HG02623 (cell line): Measurements from ENCODE around the gene ARMCX5.

Source experiments
- ATAC-seq: cut with Tn5 transposase; IDR thresholded peaks from one replicate; pipeline ENCODE4 v1.9.1; 2021; ENCODE audit warnings: moderate library complexity; ENCODE audit not compliant: unreplicated experiment

The ARMCX5 gene

DNA sequence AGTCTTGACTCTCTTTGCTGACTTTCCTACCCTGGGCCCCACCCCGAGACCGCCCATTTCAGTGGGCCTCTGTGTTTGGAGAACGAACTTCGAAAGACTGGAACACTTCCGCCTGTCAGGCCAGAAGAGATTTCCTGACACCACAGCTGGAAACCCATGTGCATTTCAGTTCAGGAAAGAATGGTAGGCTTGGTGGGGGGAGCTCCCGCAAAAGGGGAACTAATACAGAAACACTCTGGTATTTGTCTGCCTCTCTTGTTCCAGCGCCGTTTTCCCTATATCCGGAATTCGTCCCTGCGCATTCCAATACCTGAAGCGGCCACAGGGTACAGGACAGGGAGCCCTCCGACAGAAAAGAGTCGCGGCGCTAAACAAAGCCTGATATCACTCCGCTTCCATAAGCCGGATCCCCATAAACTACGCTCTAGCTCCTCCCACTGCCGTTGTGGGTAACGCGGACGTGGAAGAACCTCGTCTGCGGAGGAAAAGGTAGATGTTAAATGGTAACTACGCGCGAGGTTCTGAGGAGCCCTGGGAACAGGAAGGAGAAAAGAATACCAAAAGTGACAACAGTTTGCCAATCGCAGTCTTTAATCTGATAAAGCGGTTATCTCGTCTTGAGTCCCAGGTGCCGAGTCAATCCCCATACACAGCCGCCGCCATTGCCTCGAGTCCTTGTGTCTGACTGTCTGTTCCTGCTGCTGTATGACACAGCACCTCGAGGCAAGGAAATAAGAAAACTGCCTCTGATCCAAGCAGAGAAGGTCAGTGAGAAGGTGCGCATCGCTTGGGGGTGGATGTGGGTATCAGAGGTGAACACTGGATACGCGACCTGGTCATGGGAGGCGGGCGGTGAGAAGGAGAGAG is at the start of gene ARMCX5:
Gene ARMCX5 (plus strand): TSS at position 432 of the 867 bp plus-strand sequence. CDS start 2,627 bp downstream, outside the sequence.
- peak; percentile 92 for ATAC-seq

DNA sequence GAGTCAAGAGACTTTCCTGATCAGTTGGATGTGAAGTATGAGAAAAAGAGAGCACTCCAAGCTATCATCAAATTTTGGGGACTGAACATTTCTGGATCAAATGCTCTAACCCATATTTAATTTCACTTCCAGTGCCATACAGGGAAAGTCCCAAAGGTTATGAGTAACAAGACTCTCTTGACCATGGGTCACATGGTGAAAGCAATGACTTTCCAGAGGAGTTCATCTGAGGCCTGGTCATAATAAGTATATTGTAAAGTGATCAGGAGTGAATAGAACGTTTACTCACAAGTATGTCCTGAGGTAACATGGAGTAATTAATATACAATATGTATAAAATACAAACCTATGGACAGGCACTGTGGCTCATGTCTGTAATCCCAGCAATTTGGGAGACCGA is 40.7 kb upstream of the ARMCX5 start:
- no peak for ATAC-seq

DNA sequence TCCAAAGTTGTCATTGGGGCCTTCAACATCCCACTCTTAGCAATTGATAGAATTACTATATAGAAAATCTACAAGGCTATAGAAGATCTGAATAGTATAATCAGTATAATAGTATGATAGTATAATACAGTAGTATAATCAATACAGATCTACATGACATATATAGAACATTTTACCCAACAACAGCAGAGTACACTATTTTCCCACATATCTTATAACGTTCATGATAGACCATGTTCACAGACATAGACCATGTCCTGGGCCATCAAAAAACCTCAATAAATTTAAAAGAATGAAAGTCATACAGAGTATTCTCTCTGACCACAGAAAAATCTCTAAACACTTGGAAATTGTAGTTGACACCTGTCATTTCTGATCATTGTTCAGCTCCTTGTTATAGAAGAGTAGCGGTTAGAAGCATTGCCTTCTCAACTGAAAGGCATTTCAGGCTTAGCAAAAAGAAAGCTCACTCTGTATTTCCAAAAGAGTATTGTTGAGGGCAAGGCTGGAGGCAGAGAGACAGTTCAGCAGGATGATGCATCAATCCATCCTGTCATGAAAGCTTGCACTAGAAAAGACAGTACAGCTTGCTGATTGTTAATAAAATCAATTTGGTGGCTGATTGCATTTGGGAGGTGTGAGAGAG is 38.8 kb upstream of the ARMCX5 start:
- no peak for ATAC-seq

DNA sequence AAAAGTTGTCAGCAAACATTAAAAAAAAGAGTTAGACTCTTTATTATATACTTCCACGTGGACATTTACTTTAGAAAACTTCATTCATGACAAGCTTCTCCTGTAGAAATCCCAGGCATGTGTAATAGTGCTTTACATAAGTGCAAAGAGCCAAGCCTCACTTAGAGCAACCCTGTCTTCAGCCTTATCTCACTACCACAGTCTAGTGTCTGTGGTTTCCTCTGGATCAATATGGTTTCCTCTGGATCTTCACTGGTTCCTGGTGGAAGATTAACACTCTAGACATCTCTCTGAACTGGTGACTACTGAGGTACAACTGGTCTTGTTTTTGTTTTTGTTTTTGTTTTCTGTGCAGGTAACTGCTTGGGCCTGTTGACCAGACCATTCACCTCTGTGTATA is 18.4 kb upstream of the ARMCX5 start:
- ATAC-seq, result no peak

DNA sequence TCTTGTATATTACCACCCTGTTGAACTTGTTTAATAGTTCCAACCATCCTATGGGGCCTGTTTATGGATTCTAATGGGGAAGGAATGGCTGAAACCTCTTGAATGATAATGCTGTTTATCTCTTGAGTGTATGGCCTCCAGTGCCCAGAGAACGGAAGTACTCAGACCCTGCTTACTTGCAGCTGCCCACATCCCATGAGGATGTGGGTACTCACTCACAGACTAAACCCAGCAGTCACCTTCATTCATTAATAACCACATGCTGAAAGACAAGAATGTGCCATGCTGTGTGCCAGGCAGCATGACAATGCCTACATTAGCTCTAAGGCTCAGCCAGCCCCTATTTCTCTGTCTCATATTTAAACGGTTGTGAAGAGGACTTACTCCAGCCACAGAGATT is 5.9 kb upstream of the ARMCX5 start:
- no peak for ATAC-seq

DNA sequence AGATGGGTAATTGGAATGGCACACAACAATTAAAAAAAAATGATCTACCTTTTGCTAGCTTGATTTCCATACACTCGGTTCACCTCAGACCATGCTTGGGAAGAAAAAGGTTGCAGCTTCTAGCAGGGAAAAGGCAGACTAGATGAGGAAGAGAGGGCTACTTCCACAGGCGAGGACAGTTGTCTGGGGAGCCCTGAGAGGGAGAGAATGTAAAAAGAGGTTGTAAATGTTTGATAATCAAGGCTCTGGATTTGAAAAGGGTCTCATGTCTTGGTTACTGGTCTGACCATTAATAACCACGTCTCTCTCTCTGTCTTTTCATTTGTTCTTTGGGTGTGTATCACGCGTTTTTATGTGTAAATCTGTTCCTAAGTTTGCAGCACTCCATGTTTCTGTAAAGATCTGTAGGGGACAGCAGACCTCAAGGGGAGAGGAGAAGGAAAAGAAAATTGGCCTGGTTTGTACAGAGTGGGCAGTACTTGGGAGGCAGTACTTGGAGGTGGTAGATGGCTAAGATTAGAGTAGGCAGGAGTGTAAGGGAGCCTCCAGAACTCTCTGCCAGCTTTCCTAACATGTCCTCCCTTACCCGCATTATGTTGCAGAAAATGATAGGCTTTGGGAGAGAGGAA is 750 bp downstream of the ARMCX5 start:
- peak; percentile 16 for ATAC-seq

DNA sequence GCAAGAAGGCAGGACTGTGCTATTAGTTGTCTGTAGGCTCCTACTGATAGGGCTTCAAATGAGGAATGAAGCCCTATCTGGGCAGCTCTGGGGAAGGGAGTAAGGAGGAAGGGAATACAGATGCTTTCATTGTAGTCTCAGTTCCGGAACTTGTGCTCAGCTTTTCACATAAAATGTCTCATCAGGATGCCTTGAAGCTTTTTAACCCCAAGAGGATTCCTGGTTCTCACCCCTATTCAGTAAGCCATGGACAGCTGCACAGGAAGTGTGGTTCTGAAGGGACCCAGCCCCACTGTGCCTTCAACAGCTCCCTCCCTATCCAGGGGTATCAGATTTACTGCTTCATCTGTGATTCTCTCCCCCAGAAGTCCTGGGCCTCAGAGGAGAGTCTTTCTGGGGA is 5.0 kb downstream of the ARMCX5 start:
- no peak for ATAC-seq

DNA sequence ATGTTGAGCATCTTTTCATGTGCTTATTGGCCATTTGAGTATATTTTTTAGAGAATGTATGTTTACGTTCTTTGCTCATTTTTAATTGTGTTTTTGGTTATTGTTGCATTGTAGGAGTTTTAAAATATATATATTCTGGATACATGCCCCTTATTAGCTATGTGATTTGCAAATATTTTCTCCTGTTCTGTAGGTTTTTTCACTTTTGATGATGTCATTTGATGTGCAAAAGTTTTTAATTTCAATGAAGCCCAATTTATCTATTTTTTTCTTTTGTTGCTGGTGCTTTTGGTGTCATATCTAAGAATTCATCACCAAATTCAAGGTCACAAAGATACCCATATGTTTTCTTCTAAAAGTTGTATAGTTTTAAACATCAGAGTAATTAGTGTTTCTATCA is 6.8 kb downstream of the ARMCX5 start:
- no peak for ATAC-seq

DNA sequence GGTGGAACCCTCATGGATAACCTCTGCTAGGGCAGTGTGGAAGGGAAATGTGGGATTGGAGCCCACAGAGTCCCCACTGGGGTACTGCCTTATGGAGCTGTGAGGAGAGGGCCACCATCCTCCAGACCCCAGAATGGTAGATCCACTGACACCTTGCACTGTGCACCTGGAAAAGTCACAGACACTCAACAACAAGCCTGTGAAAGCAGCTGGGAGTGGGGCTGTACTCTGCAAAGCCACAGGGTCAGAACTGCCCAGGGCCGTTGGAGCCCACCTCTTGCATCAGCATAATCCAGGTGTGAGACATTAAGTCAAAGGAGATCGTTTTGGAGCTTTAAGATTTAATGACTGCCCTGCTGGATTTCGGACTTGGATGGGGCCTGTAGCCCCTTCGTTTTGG is 11.6 kb downstream of the ARMCX5 start:
- ATAC-seq, result no peak

DNA sequence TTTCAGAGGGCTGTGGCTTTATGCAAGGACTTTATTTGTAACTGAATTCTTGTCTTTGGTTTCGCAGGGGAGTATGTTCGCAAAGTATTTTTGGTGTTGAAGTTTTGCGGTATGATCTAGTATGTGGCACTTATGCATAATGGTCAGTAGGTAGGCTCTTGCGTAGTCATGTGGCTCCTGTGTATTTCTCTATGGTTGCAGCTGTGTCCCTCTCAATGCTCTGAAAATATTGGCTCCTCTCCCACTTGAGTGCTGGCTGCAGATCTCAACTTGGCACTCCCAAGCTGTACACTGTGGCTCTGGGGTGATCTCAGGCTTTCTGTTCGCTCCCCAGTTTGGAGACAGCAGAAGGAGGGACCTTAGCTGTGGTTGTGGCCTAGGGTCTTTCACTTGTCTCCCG is 24.8 kb downstream of the ARMCX5 start:
- ATAC-seq, result no peak

DNA sequence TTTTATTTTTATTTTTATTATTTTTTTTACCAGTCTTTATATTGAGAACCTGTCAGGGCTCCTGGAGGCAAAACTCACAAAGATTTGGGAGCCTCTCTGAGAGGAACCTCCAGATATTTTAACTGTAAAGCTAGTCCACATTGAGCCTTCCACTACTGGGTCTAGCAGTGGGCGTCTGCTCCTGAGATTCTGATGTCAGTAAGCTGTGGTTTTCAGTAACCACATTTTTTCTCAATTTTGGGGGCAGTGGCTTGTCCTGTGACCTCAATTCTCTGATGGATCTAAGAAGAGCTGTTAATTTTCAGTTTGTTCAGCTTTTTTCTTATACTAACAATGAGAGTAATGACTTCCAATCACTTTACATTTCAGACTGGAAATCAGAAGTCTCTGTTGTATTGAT is 28.3 kb downstream of the ARMCX5 start:
- ATAC-seq, result no peak

DNA sequence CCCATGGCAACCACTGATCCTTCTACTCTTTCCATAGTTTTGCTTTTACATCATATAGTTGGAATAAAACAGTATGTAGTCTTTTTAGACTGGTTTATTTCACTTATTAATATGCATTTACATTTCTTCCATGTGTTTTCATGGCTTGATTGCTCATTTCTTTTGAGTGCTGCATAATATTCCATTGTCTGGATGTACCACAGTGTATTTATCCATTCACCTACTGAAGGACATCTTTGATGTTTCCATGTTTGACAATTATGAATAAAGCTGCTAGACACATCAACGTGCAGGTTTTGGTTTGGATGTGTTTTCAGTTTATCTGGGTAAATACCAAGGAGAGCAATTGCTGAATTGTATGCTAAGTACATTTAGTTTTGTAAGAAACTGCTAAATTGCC is 38.2 kb downstream of the ARMCX5 start:
- no peak for ATAC-seq

DNA sequence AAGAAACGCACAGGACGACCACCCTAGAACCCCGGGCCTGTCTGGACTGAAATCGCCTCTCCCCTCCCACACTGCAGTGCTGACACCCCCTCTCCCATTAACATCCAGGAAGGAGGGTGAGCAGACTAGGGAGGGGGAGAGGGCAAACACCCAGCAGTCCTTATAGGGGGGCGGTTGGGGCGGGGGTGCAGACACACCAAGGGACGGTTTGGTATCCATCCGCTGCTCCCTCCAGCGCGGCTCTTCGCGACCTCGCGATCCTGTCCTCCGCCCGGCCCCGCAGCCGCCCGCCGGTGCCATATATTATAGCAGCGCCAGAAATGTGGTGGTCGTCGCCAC is 51.6 kb downstream of the ARMCX5 start:
- ATAC-seq, result no peak

DNA sequence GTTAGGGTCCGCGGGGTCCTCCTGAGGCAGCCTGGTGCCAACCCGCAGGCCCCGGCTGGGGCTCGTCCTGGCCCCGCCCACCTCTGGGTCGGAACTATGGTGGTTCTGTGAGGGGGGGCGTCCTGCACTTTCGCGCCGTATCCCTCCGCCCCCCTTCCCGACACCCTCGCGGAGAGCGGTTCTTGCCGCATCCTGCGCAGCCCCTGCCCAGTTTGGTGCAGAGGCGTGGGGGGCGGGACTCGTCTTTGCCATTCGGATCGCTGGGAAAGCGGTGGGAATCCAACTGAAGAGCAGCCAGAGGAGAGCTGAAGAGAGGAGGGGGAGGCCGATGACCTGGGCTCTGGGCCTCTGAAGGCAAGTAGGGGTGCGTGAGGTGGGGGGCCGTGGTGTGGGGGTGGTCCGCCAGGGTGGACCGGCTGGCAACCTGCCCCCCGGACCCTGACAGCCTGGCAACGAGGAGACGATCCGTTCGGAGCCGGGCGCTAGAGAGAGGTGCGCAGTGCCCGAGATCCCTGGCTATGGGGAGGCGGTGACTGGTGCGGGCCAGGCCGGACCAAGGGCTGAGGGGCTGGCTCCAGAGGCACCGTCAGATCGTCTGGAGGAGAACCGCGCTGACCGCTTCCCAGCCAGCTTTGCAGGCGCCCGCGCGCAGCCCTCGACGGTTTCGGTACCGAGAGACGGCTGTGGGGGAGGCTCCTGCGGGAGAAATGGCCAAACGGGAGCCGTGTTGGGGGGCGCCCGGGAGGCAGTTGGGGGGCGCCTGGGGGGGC is 52.1 kb downstream of the ARMCX5 start, which contains the start of gene GPRASP1:
Gene GPRASP1 (plus strand): TSS at position 242 of the 770 bp plus-strand sequence. CDS start 2,431 bp downstream, outside the sequence.
- ATAC-seq, result no peak

DNA sequence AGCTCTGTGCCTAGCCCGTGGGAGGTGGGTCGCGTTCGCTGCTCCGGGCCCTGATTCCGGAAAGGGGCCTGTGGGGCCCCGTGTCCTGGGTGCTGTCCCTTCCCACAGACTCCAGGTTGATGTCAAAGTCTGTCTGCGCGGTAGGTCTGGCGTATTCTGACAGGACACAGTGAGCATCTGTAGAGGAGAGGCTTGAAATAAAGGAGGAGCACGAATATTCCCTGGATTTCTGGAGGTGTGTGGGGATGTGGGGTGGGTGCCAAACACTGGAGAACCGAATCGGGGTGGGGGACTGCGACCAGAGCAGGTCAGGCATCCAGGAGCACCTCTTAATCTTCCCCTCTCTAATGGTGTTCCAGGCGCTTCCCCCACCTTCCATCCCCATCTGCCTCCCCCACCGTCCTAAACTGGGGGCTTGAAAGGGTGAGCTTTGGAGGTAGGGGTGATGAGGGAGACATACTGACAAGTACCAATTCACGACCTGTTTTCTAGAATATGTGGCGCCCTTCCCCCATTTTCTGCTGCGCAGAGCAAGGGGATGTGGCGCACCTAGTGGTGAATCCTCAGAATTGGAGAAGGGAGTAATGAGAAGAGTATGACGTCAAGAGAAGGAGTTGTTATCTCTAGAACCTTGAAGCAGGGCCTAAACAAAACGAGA is 52.8 kb downstream of the ARMCX5 start:
- ATAC-seq, result no peak
